GM12874 (cell line): ENCODE measurements around the gene CPLANE2.
A peak's percentile ranks its signal among the peaks of the same experiment; 100 is the strongest.

Experiments used
- CTCF ChIP-seq: IDR thresholded peaks from 2 replicates; pipeline ENCODE4 v1.5.1; 2011; ENCODE audit warnings: low read depth, mild to moderate bottlenecking, control low read depth, low read length, moderate library complexity; ENCODE audit not compliant: insufficient read depth

Gene CPLANE2

GRCh38 chr1:16241221-16241708 lies 4.3 kb upstream of the CPLANE2 start:
- TF ChIP-seq CTCF: no peak

- no peak for TF ChIP-seq CTCF
Observed at GRCh38 chr1:16239972-16240491, 3.0 kb upstream of the CPLANE2 start.

- no peak for TF ChIP-seq CTCF
Observed at GRCh38 chr1:16237343-16237830, 404 bp upstream of the CPLANE2 start.

DNA sequence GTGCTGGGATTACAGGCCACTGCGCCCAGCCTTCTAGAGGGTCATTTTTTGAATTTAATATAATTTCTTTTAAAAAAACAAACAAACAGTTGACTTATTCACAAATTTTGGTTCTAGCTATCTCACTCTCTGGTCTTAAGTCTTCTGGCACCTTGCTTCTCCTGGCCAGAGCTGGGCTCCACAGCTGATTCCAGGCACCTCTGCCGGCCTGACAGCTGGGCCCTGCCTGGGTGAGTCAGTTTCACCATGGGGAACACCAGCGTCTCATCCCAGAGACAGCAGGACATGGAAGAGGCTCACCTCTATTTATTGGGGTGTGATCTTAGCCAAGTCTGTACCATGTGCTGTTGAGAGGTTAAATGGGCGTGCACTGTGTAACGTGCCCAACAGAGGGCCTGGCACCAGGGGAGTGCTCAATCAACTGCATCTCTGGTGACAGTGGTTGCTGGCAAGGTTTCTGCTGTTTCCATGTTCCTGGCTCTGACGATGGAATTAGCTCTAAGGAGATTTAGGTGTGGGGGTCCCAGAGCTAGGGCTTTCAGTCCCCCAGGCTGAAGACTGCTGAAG lies 956 bp downstream of the CPLANE2 start:
- TF ChIP-seq CTCF: peak; percentile 54

GRCh38 chr1:16235347-16235746 lies 1.6 kb downstream of the CPLANE2 start:
- TF ChIP-seq CTCF: no peak

DNA sequence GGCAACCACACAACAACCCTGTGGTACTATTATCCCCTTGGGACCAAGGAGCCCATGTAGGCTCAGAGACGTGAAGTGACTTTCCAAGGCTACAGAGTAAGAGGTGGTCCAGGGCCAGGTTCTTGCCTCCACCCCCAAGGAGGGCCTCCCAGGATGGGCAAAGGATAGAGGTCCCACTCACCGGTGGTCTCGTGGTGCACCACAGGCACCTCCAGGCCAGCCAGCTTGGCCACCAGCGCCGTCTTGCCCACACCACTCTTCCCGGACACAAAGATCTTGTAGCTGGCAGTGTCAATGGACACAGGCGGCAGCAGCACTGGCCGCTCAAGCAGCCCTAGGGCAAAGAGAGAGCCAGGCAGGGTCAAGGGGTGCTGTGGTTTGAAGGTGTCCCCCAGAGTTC lies 3.6 kb downstream of the CPLANE2 start:
- TF ChIP-seq CTCF: no peak

- no peak for TF ChIP-seq CTCF
Observed at GRCh38 chr1:16232316-16232710, 4.7 kb downstream of the CPLANE2 start.
